Loucy (cell line): ENCODE results near the gene SUN5.

Experiments used
- H2AFZ ChIP-seq: fragments of 200-600 bp; sonication (generic); 2 replicates; pipeline ENCODE4 v1.6.0; 2016; ENCODE audit warnings: antibody characterized with exemption, mild to moderate bottlenecking, low read length, moderate library complexity
- H3F3A ChIP-seq: fragments of 200-600 bp; 2 replicates; pipeline ENCODE4 v1.6.0; 2016; ENCODE audit warnings: antibody characterized with exemption, low read depth, mild to moderate bottlenecking
- H3K27me3 ChIP-seq: fragments of 200-600 bp; sonication (generic); 2 replicates; pipeline ENCODE4 v1.6.1; 2014; ENCODE audit warnings: low read length, mild to moderate bottlenecking; ENCODE audit not compliant: insufficient read depth, poor library complexity, severe bottlenecking
- H3K36me3 ChIP-seq: fragments of 200-600 bp; sonication (generic); 2 replicates; pipeline ENCODE4 v1.6.1; 2016; ENCODE audit warnings: low read length; ENCODE audit not compliant: insufficient read depth
- H3K4me1 ChIP-seq: fragments of 200-600 bp; sonication (generic); 2 replicates; pipeline ENCODE4 v1.5.1; 2014; ENCODE audit warnings: low read length, mild to moderate bottlenecking; ENCODE audit not compliant: insufficient read depth, poor library complexity, severe bottlenecking
- H3K4me2 ChIP-seq: fragments of 200-600 bp; sonication (generic); 2 replicates; pipeline ENCODE4 v1.6.0; 2014; ENCODE audit warnings: antibody characterized with exemption, low read length, low read depth, mild to moderate bottlenecking; ENCODE audit not compliant: poor library complexity, severe bottlenecking
- H3K4me3 ChIP-seq: fragments of 200-600 bp; sonication (generic); 2 replicates; pipeline ENCODE4 v1.5.1; 2014; ENCODE audit warnings: low read length, mild to moderate bottlenecking, mixed read lengths; ENCODE audit not compliant: poor library complexity, severe bottlenecking
- H3K79me2 ChIP-seq: fragments of 200-600 bp; sonication (generic); 2 replicates; pipeline ENCODE4 v1.6.1; 2014; ENCODE audit warnings: low read length; ENCODE audit not compliant: insufficient read depth
- H3K9ac ChIP-seq: fragments of 200-600 bp; sonication (generic); 2 replicates; pipeline ENCODE4 v1.6.0; 2014; ENCODE audit warnings: mild to moderate bottlenecking, low read depth, low read length, moderate library complexity; ENCODE audit not compliant: poor library complexity, severe bottlenecking
- H3K9me2 ChIP-seq: fragments of 200-600 bp; sonication (generic); replicated peaks from 2 replicates; pipeline ENCODE4 v1.6.1; 2016; ENCODE audit warnings: low read depth, low read length, mixed read lengths
- H3K9me3 ChIP-seq: fragments of 200-600 bp; sonication (generic); 2 replicates; pipeline ENCODE4 v1.6.1; 2014; ENCODE audit warnings: mild to moderate bottlenecking, antibody characterized with exemption, low read length, low read depth; ENCODE audit not compliant: insufficient read depth
- H4K20me1 ChIP-seq: fragments of 200-600 bp; sonication (generic); 2 replicates; pipeline ENCODE4 v1.6.0; 2014; ENCODE audit warnings: antibody characterized with exemption, low read length, mild to moderate bottlenecking; ENCODE audit not compliant: insufficient read depth, poor library complexity, severe bottlenecking
- EZH2phosphoT487 ChIP-seq: fragments of 200-600 bp; IDR thresholded peaks from 2 replicates; pipeline ENCODE4 v1.6.1; 2018; ENCODE audit warnings: antibody characterized with exemption, mild to moderate bottlenecking, moderate library complexity, borderline replicate concordance
- TF ChIP-seq, protein P1 (sequence below): fragments of 200-600 bp; sonication (generic); conservative IDR thresholded peaks from 2 replicates; pipeline ENCODE4 v1.5.1; 2014; ENCODE audit warnings: mild to moderate bottlenecking, antibody characterized with exemption, low read length

The SUN5 gene

DNA sequence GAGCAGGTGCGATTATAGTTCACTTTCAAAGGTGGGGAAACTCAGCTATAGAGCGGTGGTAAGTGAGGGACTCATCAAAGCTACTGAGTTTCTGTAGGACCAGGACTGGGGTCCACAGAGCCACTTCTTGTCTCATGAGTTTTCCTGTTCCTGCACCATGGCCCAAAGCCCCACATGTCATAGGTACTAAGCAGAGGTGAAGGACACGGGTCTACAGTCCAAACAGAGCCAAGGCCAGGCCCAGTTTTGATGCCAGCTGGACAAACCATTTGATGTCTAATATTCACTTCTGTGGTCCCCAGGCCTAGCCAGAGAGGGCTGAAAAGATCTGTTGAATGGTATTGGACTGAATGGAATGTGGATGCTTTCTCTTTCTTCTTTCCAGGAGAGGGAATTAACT, 38.2 kb upstream of the SUN5 start:
- H4K20me1 ChIP-seq, result no peaks in the 10 kb centered on the region
- no peaks in the 10 kb centered on the region for H3F3A ChIP-seq
- H3K9me2 ChIP-seq, result no peaks in the 10 kb centered on the region
- no peak overlapping the region for H3K9ac ChIP-seq
- no peak overlapping the region for H2AFZ ChIP-seq
- no peaks in the 10 kb centered on the region for H3K79me2 ChIP-seq
- TF ChIP-seq, protein P1, sequence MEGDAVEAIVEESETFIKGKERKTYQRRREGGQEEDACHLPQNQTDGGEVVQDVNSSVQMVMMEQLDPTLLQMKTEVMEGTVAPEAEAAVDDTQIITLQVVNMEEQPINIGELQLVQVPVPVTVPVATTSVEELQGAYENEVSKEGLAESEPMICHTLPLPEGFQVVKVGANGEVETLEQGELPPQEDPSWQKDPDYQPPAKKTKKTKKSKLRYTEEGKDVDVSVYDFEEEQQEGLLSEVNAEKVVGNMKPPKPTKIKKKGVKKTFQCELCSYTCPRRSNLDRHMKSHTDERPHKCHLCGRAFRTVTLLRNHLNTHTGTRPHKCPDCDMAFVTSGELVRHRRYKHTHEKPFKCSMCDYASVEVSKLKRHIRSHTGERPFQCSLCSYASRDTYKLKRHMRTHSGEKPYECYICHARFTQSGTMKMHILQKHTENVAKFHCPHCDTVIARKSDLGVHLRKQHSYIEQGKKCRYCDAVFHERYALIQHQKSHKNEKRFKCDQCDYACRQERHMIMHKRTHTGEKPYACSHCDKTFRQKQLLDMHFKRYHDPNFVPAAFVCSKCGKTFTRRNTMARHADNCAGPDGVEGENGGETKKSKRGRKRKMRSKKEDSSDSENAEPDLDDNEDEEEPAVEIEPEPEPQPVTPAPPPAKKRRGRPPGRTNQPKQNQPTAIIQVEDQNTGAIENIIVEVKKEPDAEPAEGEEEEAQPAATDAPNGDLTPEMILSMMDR, result no peak
- no peak for TF ChIP-seq EZH2phosphoT487
- H3K27me3 ChIP-seq, result no peaks in the 10 kb centered on the region
- H3K4me3 ChIP-seq, result no peak overlapping the region
- no peaks in the 10 kb centered on the region for H3K4me1 ChIP-seq
- H3K9me3 ChIP-seq, result peaks cover 9% of the 10 kb centered on the region; the same call in 1 of the 2 replicates
- H3K36me3 ChIP-seq, result no peaks in the 10 kb centered on the region
- H3K4me2 ChIP-seq, result no peak overlapping the region

DNA sequence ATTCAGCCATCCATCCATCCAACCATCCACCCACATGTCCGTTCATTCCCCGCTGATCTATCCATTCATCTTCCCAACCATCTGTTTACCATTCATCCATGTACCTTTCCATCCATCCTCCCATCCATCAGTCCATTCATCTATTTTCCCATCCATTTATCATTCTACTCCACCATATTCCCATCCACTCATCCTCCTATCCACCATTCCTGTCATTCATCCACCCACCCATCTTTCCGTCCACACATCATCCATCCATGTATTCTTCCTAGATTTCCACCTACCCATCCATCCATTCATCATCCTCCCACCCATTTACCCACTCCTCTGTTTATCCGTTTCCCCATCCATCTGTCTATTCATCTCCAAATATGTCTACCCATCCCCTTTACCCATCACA, 34.0 kb upstream of the SUN5 start:
- Histone ChIP-seq H3K9ac (no peak overlapping the region), H3K4me1 (no peaks in the 10 kb centered on the region), H3F3A (no peaks in the 10 kb centered on the region), H3K4me3 (no peak overlapping the region), H3K36me3 (no peaks in the 10 kb centered on the region), H3K4me2 (no peak overlapping the region), H4K20me1 (no peaks in the 10 kb centered on the region), H3K79me2 (no peaks in the 10 kb centered on the region), H3K9me3 (no peaks in the 10 kb centered on the region), H3K27me3 (no peaks in the 10 kb centered on the region), H3K9me2 (no peaks in the 10 kb centered on the region), H2AFZ (no peak overlapping the region)
- no peak for TF ChIP-seq EZH2phosphoT487
- TF ChIP-seq, protein P1, result no peak

DNA sequence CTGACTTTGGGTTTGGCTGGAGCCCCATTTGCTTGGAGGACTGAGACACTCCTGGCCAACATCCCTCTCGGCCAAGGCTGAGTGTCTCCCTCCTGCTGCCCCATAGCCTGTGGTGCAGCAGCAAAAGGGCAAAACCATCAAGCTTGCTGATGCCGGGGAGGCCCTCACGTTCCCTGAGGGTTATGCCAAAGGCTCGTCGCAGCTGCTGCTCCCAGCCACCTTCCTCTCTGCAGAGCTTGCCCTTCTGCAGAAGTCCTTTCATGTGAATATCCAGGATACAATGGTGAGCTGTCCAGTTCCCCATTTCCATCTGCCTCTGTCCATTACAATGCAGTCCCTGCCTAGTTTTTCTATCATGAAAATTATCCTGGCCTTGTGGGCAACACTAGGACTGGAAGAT, 33.2 kb upstream of the SUN5 start:
- Histone ChIP-seq H4K20me1 (no peaks in the 10 kb centered on the region), H3F3A (no peaks in the 10 kb centered on the region), H3K9me2 (no peaks in the 10 kb centered on the region), H3K4me2 (no peak overlapping the region), H3K4me3 (no peak overlapping the region), H3K36me3 (no peaks in the 10 kb centered on the region), H3K9me3 (no peaks in the 10 kb centered on the region), H3K4me1 (no peaks in the 10 kb centered on the region), H3K9ac (no peak overlapping the region), H3K79me2 (no peaks in the 10 kb centered on the region), H2AFZ (no peak overlapping the region), H3K27me3 (no peaks in the 10 kb centered on the region)
- TF ChIP-seq, protein P1, result no peak
- no peak for TF ChIP-seq EZH2phosphoT487
